Tibial artery (tissue), 4 donors: Measurements from ENCODE around the gene SH3PXD2B.
"Not testable (repeated sequence)": the region's sequence is repeated elsewhere in the genome, so short reads cannot be mapped to it uniquely, and the experiment has no call there.

Experiments used
- DNase-seq, 2 donors: peaks; one replicate each; pipeline ENCODE4 v3.0.0-alpha.2; 2019
- H3K27ac ChIP-seq, 2 donors: fragments of 200-600 bp; sonication (generic) in 1 of 2; 1 replicate in 1 of 2; 2 replicates in 1 of 2; pipeline ENCODE4 v1.5.1; 2018 to 2019; ENCODE audit warnings: mild to moderate bottlenecking in 1 of 2
- H3K27me3 ChIP-seq, 2 donors: fragments of 200-600 bp; sonication (generic) in 1 of 2; one replicate each; pipeline versions ENCODE4 v1.5.1 to v1.6.0; 2016 to 2019
- H3K36me3 ChIP-seq, 3 donors: fragments of 200-600 bp; sonication (generic) in 2 of 3; one replicate each; pipeline ENCODE4 v1.5.1; 2016 to 2019; ENCODE audit warnings: mild to moderate bottlenecking in 2 of 3
- H3K4me1 ChIP-seq, 4 donors: fragments of 200-600 bp; sonication (generic) in 2 of 4; 1 replicate in 3 of 4; 2 replicates in 1 of 4; pipeline ENCODE4 v1.5.1; 2016 to 2019
- H3K4me3 ChIP-seq, 2 donors: fragments of 200-600 bp; sonication (generic) in 1 of 2; 1 replicate in 1 of 2; 2 replicates in 1 of 2; pipeline ENCODE4 v1.5.1; 2018 to 2019; ENCODE audit warnings: mild to moderate bottlenecking in 2 of 2
- H3K9me3 ChIP-seq, 3 donors: fragments of 200-600 bp; sonication (generic) in 1 of 3; one replicate each; pipeline ENCODE4 v1.5.1; 2016 to 2019
- CTCF ChIP-seq, 2 experiments: fragments of 200-600 bp in 1 of 2; fragments of 450-650 bp in 1 of 2; IDR thresholded peaks; one replicate each; pipeline ENCODE4 v1.5.1; 2017 to 2019; ENCODE audit warnings: antibody characterized with exemption in 2 of 2, mild to moderate bottlenecking in 1 of 2, moderate library complexity in 1 of 2
- intact Hi-C: fragments of 100-400 bp; cut with DNase I; formaldehyde crosslinking; loops from one replicate; pipeline ENCODE4 v1.15.0; 2023; ENCODE audit warnings: low total_unique reads

The SH3PXD2B gene

GRCh38 chr5:172484664-172485063 is 30.3 kb upstream of the SH3PXD2B start:
- H3K4me1 ChIP-seq: no peaks in the 10 kb centered on the region
- peaks cover 0 to 13% of the 10 kb centered on the region in 2 donors for H3K27me3 ChIP-seq
- no peaks in the 10 kb centered on the region for H3K36me3 ChIP-seq
- no peak for TF ChIP-seq CTCF (IDR thresholded peaks at IDR 0.05)
- intact Hi-C loops: loop anchor here (10.0 kb wide), 1 partner anchor 150 kb away; no protein-coding TSS in a partner anchor
- DNase-seq: no peak
- no peaks in the 10 kb centered on the region for H3K9me3 ChIP-seq
- no peak overlapping the region for H3K27ac ChIP-seq
- H3K4me3 ChIP-seq: no peak overlapping the region

DNA sequence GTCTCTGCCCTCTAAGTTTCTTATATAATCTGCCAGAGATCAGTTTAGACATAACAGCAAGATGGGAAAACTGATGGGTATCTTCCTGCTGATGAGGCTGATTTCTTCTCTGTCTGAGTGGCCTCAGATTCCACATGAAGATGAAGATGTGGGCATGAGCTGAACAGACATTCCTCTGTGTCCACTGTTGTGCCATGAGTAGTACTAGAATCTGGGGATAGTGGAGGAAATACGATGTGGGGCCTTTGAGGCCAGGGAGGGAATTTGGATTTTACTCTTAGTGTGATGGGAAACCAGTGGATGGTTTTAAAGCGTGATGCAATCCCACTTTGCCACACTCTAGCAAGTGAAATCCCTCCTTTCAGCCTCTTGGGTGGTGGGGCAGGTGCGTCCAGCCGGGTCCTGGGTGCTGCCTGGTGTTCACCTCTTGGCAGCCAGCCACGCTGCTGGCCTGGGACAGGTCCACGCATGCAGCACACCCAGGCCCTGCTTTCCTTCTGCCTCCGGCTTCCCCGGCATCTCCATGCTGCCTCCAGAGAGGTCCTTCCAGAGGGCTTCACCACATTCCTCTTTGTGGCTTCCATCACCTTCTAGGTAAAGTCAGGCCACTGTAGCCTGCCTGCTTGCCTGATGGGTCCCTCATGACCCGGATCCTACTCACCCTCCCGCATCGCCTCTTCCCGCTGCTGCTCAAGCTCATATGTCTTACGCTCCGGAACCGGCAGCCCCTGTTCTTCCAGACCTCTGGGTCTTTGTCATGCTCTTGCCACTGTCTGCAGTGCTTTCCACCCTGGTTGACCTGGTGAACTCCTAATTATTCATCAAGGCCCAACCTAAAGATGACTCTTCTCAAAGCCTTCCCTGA is 28.1 kb upstream of the SH3PXD2B start:
- no peak for TF ChIP-seq CTCF (IDR thresholded peaks at IDR 0.05)
- no peaks in the 10 kb centered on the region for H3K9me3 ChIP-seq
- no peak overlapping the region for H3K4me3 ChIP-seq
- no peaks in the 10 kb centered on the region for H3K36me3 ChIP-seq
- H3K27ac ChIP-seq: no peak overlapping the region
- H3K27me3 ChIP-seq: peaks cover 0 to 2% of the 10 kb centered on the region in 2 donors
- no peak for DNase-seq
- peaks cover 0 to 5% (median 0%) of the 10 kb centered on the region in 4 donors for H3K4me1 ChIP-seq
- intact Hi-C loops: loop anchor here (10.0 kb wide), 1 partner anchor 152 kb away; no protein-coding TSS in a partner anchor

DNA sequence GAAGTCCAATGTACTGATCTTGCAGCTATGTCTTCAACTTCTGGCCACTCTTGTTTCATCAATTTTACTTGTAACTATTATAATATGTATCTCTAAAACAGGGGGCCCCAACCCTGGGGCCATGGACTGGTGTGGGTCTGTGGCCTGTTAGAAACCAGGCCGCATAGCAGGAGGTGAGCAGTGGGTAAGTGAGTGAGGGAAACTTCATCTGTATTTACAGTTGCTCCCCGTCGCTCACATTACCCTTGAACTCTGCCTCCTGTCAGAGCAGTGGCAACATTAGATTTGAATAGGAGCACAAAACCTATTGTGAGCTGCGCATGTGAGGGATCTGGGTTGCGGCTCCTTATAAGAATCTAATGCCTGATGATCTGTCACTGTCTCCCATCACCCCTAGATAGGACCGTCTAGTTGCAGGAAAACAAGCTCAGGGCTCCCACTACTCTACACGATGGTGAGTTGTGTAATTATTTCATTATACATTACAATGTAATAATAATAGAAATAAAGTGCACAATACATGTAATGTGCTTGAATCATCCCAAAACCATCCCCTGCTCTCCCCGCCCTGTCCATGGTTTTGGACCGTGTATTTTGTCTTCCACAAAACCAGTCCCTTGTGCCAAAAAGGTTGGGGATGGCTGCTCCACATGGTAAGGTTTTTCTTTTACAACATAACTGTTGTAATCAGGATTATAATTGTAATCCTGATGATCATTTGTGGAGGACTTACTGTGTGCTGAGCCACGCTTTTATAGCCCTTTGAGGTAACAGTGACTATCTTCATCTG is 26.9 kb upstream of the SH3PXD2B start:
- no peaks in the 10 kb centered on the region for H3K9me3 ChIP-seq
- peaks cover 0 to 5% (median 0%) of the 10 kb centered on the region in 4 donors for H3K4me1 ChIP-seq
- no peak overlapping the region for H3K4me3 ChIP-seq
- H3K27ac ChIP-seq: no peak overlapping the region
- peak in 1 of 2 donors; percentile 17 for DNase-seq
- intact Hi-C loops: loop anchor here (10.0 kb wide), 1 partner anchor 154 kb away; no protein-coding TSS in a partner anchor
- H3K27me3 ChIP-seq: no peaks in the 10 kb centered on the region
- no peaks in the 10 kb centered on the region for H3K36me3 ChIP-seq
- TF ChIP-seq CTCF (IDR thresholded peaks at IDR 0.05): no peak

- Histone ChIP-seq H3K36me3 (no peaks in the 10 kb centered on the region), H3K4me3 (no peak overlapping the region), H3K9me3 (no peaks in the 10 kb centered on the region), H3K27me3 (no peaks in the 10 kb centered on the region), H3K27ac (peak overlapping the region; percentile 7 to 30), H3K4me1 (peaks cover 0 to 5% (median 0%) of the 10 kb centered on the region in 4 donors)
- TF ChIP-seq CTCF (IDR thresholded peaks at IDR 0.05): no peak
- no peak for DNase-seq
- intact Hi-C loops: loop anchor here (2.0 to 10.0 kb wide), 3 partner anchors 155 to 455 kb away; no protein-coding TSS in a partner anchor
These were observed 25.4 kb upstream of the SH3PXD2B start for GRCh38 chr5:172479784-172480115.

GRCh38 chr5:172479034-172479783 is 24.9 kb upstream of the SH3PXD2B start:
- H3K4me3 ChIP-seq: no peak overlapping the region
- peak; percentile 82 to 89 for DNase-seq
- intact Hi-C loops: loop anchor here (2.0 to 10.0 kb wide), 2 partner anchors 218 to 456 kb away; no protein-coding TSS in a partner anchor

DNA sequence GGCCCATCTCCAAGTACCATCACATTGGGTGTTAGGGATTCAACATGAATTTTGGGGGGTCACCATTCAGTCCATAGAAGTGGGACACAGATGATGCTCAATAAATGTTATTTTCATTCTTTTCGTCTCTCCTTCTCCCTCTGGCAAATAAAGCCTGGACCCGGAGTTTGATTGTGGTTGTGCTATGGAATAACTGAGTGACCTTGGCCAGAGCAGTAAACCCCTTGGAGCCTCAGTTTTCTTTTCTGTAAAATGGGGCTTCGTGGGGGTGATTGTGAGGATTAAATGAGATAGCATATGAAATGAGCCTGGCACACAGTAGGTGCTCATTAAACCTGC is 24.3 kb upstream of the SH3PXD2B start:
- not testable (repeated sequence) for H3K9me3 ChIP-seq, H3K27me3 ChIP-seq, H3K27ac ChIP-seq, DNase-seq, H3K36me3 ChIP-seq, H3K4me1 ChIP-seq, H3K4me3 ChIP-seq
- intact Hi-C loops: loop anchor here (2.0 to 10.0 kb wide), 2 partner anchors 218 to 456 kb away; no protein-coding TSS in a partner anchor

More at GRCh38 chr5:172479034-172479783, 24.9 kb upstream of the SH3PXD2B start:
- peaks cover 0 to 5% (median 0%) of the 10 kb centered on the region in 4 donors for H3K4me1 ChIP-seq
- TF ChIP-seq CTCF (IDR thresholded peaks at IDR 0.05): peak; percentile 83 to 99
- H3K36me3 ChIP-seq: no peaks in the 10 kb centered on the region
- no peaks in the 10 kb centered on the region for H3K9me3 ChIP-seq
- peak overlapping the region; percentile 7 to 30 for H3K27ac ChIP-seq
- no peaks in the 10 kb centered on the region for H3K27me3 ChIP-seq
